Measurements from ENCODE around the gene AGO1.
"Not testable (repeated sequence)": the region's sequence is repeated elsewhere in the genome, so short reads cannot be mapped to it uniquely, and the experiment has no call there.

AGO1 gene

DNA sequence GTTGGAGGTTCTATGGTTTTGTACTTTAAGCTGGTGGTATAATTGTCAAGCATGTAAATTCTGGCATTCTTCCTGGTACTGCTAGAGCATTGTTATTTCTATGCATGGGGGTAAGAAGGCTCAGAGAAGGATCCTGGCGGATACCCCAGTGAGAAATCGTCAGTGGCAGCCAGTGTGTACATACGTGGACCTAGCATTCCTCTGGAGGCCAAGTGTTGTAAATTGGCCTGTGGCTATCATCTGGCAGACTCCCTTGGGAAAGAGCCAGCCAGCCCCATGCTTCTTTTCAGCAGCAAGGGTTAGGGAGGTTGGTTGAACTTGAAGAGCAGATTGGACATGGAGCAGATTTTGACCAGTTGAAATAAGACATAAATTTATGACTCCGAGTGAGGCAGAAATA lies 42.7 kb downstream of the AGO1 start:
- DNase-seq: no peak

DNA sequence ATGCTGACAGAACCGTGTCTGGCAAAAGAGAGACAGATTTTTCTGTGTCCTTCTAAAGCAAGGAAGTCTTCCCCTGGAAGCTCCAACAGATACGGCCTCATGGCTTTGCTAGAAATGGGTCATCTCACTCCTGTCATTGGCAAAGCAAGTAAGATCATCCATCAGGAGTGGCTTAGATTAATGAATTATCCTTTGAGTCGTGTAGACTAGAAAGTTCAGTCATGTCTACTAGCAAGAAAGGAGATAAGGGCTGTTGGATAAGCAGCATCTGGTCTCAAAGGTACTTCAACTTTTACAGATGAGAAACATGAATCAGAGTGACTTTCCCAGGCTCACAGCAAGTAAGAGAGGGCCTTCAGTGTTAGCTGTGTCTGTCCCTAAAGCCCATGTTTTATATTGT lies 44.5 kb downstream of the AGO1 start:
- DNase-seq: no peak

DNA sequence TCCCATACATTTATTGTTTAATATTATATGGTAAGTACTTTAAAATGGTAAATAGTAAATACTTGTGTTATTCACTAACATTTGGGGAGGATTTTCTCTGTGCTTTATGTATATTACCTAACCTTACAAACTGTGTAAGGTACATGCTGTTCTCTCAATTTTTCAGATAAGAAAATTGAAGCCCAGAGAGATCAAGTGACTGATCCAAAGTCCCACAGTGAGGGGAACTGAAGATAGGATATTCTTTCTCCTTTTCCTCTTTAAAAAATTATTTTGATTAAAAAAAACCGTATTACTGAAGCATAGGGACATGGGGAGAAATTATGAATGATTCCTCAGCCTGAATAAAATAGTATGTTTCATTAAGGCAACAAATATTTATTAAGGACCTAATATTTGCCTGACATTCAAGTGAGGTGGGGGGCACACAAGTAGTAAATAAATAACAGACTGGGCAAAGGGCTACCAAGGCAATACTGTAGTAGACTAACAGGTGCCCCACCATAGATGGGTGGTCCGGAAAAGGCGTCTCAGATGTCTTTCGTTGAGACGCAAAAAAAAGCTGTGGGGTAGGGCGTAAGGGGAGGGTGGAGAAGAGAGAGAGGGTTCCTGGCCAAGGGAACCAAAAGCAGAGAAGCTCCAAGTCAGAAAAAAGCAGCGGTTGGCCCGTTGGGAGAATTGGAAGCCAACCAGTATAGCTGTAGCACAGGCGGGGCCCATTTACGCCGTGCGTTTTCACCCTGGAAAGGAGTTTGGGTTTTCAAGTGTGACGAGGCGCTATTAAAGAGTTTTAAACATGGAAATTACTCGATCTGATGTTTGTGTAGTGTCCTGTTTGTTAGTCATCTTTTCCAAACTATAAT lies 47.0 kb downstream of the AGO1 start:
- no peak for DNase-seq

DNA sequence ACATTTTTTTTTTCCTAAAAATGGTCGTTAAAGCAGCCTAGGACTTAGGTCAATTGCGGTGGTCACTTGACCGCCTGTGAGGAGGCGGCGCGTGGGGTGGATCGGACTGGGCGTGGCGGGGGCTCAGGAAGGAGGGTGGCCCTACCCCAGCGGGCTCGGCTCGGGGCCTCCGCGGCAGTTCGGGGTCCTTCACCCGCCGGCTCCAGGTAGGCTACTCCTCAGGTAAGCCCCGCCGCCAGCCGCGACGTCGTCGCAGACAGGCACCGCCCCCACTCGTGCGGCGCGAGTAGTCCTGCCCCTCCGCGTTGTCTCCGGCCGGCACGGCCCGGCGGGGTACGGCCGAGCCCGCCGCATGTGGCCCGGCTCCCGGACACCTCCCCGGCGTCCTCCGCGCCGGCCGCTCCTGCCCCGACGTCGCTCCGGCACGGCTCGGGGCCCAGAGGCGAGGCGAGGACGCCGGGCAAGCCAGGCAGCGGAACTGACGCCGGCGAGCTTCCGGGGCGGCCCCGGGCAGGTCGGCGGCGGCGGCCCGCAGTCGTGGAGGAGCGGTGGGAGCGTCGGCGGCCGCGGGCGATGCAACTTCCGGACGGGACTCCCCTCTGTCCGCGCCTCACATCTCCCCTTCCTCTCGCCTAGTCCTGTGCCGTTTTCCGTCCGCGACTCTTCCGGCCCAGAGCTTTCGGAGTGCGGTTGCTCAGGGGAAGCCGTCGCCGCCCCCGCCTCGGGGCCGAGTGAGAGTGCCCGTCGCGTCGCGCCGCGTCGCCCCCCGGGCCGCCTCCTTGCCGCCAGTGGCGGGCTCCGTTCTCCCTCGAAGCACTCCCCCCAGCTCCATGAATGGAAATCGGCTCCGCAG lies 47.8 kb downstream of the AGO1 start, which contains the start of gene AGO3:
Gene AGO3, plus strand, starts transcription at position 513 of the 853 bp plus-strand sequence. Its CDS starts 322 bp downstream, at position 835.
- peak; percentile 3 for DNase-seq

DNA sequence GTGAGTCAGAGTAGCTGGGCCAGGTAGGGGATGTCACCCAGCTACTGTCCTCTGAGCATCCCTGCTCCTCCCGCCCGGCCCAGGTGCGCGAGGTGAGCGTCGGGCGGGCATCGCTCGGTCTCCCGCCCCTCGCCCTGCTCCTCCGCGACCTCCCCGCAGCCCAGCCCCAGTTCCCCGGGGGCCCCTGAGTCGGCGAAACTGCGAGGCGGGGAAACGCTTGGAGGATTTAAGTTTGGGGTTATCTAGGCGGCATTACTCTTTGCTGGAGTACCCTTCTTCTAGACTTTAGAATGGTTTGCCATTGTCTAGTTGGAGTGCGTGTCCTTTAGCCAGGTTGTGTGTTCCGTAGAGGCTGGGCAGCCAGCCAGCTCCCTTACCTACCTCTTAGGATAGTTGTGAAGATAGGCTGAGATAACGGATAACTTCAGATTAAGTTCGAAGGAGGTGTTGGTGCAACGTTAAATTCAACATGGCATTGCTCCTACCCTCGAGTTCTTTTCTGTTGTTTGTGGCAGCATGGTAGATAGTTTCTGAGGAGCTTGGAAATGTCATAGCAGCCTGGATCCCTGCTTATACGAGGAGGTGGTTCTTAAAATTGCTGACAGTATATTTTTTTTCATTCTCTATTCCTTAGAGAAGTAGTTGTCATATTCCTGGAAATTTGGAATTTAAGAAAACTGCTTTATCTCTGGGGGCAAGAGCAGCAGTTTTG lies 48.6 kb downstream of the AGO1 start:
- no peak for DNase-seq

DNA sequence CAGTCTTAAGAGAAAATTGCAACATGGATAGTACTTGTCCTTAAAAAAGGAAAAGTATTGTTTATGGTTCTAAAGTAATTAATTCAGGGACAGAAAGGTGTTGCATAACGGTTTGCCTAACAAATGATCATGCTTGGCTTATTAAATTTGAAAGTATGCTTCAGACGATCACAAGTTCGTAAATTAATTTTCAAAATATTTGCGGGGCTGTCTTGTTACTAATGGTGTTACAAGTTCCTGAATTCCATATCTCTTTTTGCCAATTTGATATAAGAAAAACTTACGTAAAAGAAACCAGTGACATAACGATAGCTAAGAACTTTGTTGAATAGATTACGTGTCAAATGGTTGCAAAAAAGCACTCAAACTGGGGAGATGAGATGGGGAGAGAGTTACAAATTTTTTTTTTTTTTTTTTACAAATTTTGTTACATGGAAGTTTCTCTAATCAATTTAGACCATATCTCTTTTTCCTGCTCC lies 49.2 kb downstream of the AGO1 start:
- DNase-seq: no peak

DNA sequence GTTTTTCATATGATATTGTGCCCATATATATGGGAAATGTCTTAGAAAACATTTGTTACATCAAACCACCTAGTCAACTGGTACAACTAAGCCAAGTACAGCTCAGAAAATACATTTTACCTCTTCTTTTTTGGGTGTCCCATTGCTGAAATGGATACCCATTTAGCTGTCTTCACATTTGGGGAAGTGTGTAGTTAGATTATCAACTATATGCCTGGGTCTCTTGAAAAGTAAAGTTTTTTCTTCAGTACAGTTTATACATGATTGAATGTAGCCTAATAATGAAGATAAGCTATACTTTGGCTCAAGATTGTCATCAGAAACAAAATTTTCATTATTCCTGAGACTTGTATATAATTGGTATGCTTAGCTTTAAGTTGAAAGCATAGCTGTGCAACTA lies 49.9 kb downstream of the AGO1 start:
- no peak for DNase-seq

DNA sequence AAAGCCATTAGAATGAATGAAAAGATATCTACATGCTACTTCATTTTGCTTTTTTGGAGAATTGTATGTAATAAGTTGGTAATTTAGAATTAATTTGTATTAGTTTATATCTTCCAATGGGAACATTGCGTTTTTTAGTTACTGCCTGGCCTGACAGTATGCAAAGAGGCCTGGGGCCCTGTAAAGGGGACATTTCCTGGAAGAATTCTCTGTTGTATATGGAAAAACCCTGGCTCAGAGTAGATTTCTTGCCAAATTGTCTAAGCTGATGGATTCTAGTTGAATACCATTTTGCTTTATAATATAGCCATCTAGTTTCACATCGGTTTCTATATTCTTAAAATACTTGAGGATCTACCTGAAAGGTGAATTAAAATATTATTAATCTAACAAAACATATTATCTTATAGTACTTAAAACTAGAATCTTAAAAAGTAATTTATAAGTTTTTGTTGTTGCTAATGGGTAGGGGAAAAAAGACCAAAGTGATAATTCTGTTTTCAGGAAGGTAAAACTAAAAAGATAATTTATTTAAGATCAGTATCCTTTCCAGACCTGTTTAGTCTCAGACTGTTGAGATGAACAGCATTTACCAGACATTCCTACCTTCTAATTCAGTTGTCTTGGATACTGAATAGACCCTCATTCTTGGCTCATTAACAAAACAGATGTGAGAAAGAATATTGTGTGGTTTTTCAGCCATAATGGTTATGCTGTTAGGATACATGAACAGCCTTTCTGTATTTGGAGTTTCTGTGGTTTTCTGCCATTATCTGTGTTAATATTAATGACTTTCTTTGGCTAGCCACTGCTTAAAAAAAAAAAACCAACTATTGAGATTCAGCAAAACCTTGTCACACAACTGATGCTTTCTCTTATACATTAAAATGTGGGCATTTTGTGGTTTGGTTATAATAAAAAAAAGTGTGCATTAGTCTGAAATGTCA lies 52.7 kb downstream of the AGO1 start:
- no peak for DNase-seq

DNA sequence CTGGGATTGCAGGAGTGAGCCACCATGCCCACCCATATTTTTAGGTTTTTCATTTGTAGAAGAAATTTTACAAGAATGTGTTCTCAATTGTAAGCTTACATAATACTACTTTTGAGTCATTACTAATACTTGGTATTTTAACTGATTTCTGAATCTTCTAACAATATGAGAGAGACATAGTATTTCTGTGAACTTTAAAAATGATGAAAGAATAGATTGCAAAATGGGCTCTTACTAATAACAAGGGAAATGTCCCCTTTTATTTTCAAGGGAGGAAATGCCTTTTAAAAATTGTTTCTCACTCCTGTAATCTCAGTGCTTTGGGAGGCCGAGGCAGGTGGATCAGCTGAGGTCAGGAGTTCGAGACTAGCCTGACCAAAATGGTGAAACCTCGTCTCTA lies 53.8 kb downstream of the AGO1 start:
- DNase-seq: no peak

DNA sequence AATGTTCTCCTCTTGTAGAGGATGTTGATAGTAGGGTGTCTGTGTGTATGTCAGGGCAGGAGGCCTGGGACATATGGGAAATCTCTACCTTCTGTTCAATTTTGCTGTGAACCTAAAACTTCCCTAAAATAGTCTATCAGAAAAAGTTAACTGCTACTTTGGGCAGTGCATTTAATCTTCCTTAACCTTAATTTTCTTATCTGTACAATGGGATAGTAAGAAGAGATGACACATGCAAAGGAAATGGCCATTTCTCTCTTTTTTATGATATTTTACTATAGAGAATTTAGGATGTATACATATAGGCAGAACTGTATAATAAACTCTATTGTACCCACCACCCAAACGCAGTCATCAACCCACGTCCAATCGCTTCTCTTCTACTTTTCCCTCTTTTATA lies 56.5 kb downstream of the AGO1 start:
- DNase-seq: no peak

DNA sequence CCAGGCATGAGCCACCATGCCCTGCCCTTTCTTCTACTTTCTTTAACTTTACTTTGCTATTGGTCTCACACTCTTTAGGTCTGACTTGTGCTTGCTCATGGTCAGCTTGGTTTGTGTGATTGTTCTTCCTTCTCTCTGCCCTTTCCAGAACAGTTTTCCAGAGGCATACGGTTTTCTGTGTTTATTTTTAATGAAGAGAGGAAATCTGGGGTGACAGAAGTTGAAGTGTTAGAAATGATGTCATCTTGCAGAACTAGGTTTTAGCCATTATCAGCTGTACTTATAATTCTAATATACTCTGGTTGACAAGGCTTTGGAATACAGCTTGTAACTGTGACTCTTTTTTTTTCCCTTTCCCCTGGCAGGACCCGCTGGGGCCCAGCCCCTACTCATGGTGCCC lies 62.3 kb downstream of the AGO1 start:
- no peak for DNase-seq

DNA sequence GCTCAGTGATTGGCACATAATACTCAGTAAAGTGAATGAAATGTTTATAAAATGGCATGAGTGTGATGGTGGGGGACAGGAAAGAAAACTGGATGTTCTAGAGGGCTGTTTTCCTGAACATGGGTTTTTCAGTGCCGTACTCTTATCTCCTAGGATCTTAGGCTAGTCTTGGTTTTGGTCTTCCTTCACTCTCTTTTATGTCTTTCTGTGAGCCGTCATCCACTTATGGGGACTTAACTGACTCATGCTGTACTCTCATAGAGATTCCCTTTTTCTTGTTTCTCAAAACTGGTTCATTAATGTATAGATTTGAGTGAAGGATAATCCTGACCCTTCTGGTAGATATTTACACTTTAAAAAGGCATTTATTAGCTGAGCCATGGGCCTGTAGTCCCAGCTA lies 64.5 kb downstream of the AGO1 start:
- no peak for DNase-seq

DNA sequence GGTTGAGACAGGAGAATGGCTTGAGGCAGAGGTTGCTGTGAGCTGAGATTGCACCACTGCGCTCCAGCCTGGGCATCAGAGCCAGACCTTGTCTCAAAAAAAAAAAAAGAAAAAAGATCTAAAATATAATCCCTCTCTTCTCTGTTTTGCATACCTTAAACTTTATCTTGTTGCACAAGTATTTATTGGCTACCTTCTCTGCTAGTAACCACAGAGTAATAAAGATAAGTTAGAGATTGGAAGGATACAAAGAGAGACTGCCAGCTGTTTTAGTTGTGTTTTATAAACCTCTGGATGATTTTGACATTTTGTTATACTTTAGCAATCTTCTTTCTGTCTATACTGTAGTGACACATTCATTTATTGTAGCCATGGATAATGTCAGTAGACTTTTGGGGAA lies 75.5 kb downstream of the AGO1 start:
- no peak for DNase-seq

DNA sequence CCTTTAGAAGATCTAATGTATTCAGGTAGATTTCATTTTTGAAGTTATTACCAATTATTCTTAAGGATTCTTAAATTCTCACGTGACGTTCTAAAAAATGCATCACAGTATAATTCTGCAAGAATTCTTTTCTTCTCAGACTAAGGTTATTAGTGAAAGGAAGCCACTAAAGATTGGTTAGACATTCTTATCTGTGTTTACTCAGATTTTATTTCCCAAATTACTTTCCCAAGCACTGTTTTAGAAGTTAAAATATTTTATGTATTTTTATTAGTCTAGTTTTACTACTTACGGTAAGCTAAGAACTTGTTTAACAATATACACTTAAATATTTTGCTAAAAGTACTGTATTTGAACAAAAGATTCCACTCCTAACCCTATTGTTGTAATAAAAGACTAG lies 76.3 kb downstream of the AGO1 start:
- DNase-seq: no peak

DNA sequence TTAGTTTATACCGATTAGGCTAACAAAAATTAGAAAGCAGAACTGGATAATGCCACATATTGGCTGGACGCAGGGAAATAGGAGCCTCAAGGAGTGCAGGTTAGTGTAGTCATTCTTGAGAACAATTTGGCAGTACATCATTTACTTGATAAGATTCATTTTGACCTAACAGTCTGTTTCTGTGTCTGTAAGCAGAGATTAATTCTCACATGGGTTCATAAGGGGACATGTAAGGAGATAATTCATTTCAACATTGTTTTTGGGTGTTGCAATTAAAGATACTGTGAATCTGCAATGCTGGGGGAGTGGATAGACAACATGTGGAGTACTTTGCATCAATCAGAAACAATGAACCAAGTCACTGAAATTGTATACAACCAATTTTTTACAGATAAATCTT lies 79.9 kb downstream of the AGO1 start:
- DNase-seq: no peak

DNA sequence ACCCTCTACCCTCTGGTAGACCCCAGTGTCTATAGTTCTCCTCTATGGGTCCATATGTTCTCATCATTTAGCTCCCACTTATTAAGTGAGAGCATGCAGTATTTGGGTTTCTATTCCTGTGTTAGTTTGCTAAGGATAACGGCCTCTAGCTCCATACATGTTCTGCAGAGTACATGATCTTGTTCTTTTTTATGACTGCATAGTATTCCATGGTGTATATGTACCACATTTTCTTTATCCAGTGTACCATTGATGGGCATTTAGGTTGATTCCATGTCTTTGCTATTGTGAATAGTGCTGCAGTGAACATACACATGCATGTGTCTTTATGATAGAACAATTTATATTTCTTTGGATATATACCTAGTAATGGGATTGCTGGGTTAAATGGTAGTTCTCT lies 81.3 kb downstream of the AGO1 start:
- DNase-seq: not testable (repeated sequence)

DNA sequence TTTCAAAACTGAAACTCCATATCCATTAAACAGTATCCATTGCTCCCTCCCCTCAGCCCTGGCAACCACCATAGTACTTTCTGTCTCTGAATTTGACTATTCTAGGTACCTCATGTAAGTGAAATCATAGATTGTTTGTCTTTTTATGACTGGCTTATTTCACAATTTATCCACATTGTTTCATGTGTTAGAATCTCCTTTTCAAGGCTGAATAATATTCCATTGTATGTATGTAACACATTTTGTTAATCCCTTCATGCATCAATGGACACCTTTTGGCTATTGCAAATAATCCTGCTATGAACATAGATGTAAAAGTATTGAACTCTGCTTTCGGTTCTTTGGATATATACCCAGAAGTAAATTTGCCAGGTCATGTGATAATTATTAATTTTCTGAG lies 85.4 kb downstream of the AGO1 start:
- no peak for DNase-seq

DNA sequence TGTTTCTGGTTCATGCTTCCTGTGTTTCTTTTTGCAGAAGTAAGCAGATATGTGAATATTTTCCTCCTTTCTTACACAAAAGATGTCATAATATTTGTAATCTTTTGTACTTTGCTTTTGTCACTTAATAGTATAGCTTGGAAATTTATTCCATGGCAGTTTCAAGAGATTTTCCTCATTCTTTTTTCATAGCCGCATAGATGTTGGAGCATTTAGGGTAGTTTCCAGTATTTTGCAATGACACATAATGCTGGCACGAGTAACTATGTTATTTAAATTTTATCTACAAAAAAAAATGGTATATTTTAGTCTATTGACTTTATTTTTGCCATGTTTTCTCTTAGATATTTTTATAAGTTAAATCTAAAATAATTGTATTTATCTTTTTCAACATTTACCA lies 88.6 kb downstream of the AGO1 start:
- no peak for DNase-seq

DNA sequence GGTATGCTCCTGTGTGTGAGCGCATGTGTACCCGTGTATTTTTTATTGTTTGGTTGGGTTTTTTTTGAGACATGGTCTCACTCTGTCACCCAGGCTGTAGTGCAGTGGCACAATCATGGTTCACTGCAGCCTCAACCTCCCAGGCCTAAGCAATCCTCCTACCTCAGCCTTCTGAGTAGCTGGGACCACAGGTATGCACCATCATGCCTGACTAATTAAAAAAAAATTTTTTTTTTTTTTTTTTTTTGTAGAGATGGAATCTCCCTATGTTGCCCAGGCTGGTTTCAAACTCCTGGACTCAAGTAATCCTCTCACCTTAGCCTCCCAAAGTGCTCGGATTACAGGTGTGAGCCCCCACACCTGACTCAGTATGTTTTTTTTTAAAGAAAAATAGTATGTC lies 89.6 kb downstream of the AGO1 start:
- not testable (repeated sequence) for DNase-seq

DNA sequence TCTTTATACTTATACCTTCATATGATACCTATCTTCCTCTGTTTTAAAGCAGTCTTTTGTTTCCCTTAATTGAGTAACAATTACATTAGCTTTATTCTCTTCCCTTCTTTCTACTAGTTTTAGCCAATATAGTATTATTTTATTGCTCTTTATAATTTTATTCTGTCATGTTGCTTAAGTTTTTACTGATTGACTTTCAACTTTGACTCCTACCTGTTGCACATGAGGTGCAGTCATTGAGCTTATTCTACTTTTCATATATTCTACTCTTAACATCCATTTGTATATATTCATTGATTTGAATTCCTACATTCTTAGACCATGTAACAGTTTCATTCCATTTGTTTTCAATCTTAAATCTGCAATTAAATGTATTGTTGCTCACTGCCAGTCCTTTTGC lies 97.1 kb downstream of the AGO1 start:
- DNase-seq: no peak
